HepG2 (cell line): ENCODE measurements around the gene FAM32A. TPM values are rescaled to one million over a fixed set of nuclear protein-coding genes. Genes with fewer than 3 reads are reported as not detected.
A peak's percentile ranks its signal among the peaks of the same experiment; 100 is the strongest.

Experiments used
- DZIP1 ChIP-seq: sonication (generic); formaldehyde crosslinking; IDR thresholded peaks from 2 replicates; pipeline ENCODE4 v1.5.0; 2020; ENCODE audit warnings: mild to moderate bottlenecking, missing genetic modification reagents
- ETV5 ChIP-seq: IDR thresholded peaks from 2 replicates; pipeline ENCODE4 v1.6.1; 2018; ENCODE audit warnings: missing biosample characterization, missing genetic modification reagents, inconsistent platforms, borderline replicate concordance
- FOXA3 ChIP-seq: IDR thresholded peaks from 2 replicates; pipeline ENCODE4 v1.6.1; 2016; ENCODE audit warnings: missing genetic modification reagents, missing compliant biosample characterization
- HNF4G ChIP-seq, 2 experiments: sonication (generic) in 1 of 2; formaldehyde crosslinking in 1 of 2; IDR thresholded peaks; 2 replicates each; pipeline versions ENCODE4 v1.4.0 to v1.6.1; 2011 to 2020; ENCODE audit warnings: borderline replicate concordance in 2 of 2, low read depth in 2 of 2, mild to moderate bottlenecking in 2 of 2, low read length in 1 of 2, missing genetic modification reagents in 1 of 2, moderate library complexity in 1 of 2
- IRX3 ChIP-seq: sonication (generic); formaldehyde crosslinking; IDR thresholded peaks from 2 replicates; pipeline ENCODE4 v1.8.1; 2023; ENCODE audit warnings: mild to moderate bottlenecking, low read depth, missing genetic modification reagents, borderline replicate concordance
- KLF6 ChIP-seq: IDR thresholded peaks from 2 replicates; pipeline ENCODE4 v1.8.0; 2016; ENCODE audit warnings: missing biosample characterization, missing genetic modification reagents
- MAFF ChIP-seq: IDR thresholded peaks from 2 replicates; pipeline ENCODE4 v1.6.1; 2011; ENCODE audit warnings: low read depth, low read length, improper control_type of control experiment
- MAX ChIP-seq: IDR thresholded peaks from 2 replicates; pipeline ENCODE4 v1.6.1; 2012; ENCODE audit warnings: inconsistent platforms
- MEF2D ChIP-seq: sonication (generic); formaldehyde crosslinking; IDR thresholded peaks from 2 replicates; pipeline ENCODE4 v1.5.1; 2020; ENCODE audit warnings: mild to moderate bottlenecking, missing genetic modification reagents
- MTA3 ChIP-seq: sonication (generic); formaldehyde crosslinking; IDR thresholded peaks from 2 replicates; pipeline ENCODE4 v1.4.0; 2020; ENCODE audit warnings: missing genetic modification reagents
- NFE2L1 ChIP-seq: sonication (generic); formaldehyde crosslinking; IDR thresholded peaks from 2 replicates; pipeline ENCODE4 v1.4.0; 2020; ENCODE audit warnings: missing genetic modification reagents, mild to moderate bottlenecking, borderline replicate concordance
- ZNF124 ChIP-seq: sonication (generic); formaldehyde crosslinking; IDR thresholded peaks from 2 replicates; pipeline ENCODE4 v1.4.0; 2020; ENCODE audit warnings: missing genetic modification reagents
- ZNF547 ChIP-seq: sonication (generic); formaldehyde crosslinking; IDR thresholded peaks from 2 replicates; pipeline ENCODE4 v1.5.1; 2020; ENCODE audit warnings: mild to moderate bottlenecking, missing genetic modification reagents
- ZNF639 ChIP-seq: conservative IDR thresholded peaks from 2 replicates; pipeline ENCODE4 v1.6.1; 2018; ENCODE audit warnings: missing genetic modification reagents
- ZNF660 ChIP-seq: sonication (generic); formaldehyde crosslinking; IDR thresholded peaks from 2 replicates; pipeline ENCODE4 v1.5.1; 2020; ENCODE audit warnings: mild to moderate bottlenecking, low read depth, missing genetic modification reagents, borderline replicate concordance
- ZSCAN30 ChIP-seq: sonication (generic); formaldehyde crosslinking; IDR thresholded peaks from 2 replicates; pipeline ENCODE4 v1.5.0; 2020; ENCODE audit warnings: mild to moderate bottlenecking, missing genetic modification reagents
- polyA plus RNA-seq, 8 experiments: library from polyadenylated mRNA; depleted of rRNA in 3 of 8; stranded (reverse) in 7 of 8; unstranded in 1 of 8; fragments of >200 nt; fragmentation: Illumina TruSeq in 4 of 8; extraction: Trizol in 4 of 8; gene quantifications; 2 replicates each; pipeline versions ENCODE4 v1.2.1 to v1.2.3, GENCODE V29; 2011 to 2016; ENCODE audit warnings: low read depth in 4 of 8, missing spikeins in 1 of 8, mixed read lengths in 1 of 8; ENCODE audit not compliant: insufficient read depth in 1 of 8
- total RNA-seq, 5 experiments: library from RNA; depleted of rRNA; stranded (reverse); fragments of >200 nt; fragmentation: Illumina TruSeq; extraction: Trizol; gene quantifications; 2 replicates each; pipeline ENCODE4 v1.2.3, GENCODE V29; 2016; ENCODE audit warnings: low read depth in 1 of 5
- TF ChIP-seq, protein P1 (sequence below): sonication (generic); formaldehyde crosslinking; IDR thresholded peaks from 2 replicates; pipeline ENCODE4 v1.4.0; 2020; ENCODE audit warnings: missing genetic modification reagents, borderline replicate concordance
- TF ChIP-seq, protein P2 (sequence below): sonication (generic); formaldehyde crosslinking; IDR thresholded peaks from 2 replicates; pipeline ENCODE4 v1.4.0; 2020; ENCODE audit warnings: missing genetic modification reagents
- TF ChIP-seq, protein P3 (sequence below): IDR thresholded peaks from 2 replicates; pipeline ENCODE4 v1.6.1; 2018; ENCODE audit warnings: missing genetic modification reagents

FAM32A gene
- total and polyA plus RNA-seq, 2 of the 13 experiments (the other 11 are each of a cell fraction or from before 2014, with no cell fraction given), result 85.8 to 86.2 TPM

DNA sequence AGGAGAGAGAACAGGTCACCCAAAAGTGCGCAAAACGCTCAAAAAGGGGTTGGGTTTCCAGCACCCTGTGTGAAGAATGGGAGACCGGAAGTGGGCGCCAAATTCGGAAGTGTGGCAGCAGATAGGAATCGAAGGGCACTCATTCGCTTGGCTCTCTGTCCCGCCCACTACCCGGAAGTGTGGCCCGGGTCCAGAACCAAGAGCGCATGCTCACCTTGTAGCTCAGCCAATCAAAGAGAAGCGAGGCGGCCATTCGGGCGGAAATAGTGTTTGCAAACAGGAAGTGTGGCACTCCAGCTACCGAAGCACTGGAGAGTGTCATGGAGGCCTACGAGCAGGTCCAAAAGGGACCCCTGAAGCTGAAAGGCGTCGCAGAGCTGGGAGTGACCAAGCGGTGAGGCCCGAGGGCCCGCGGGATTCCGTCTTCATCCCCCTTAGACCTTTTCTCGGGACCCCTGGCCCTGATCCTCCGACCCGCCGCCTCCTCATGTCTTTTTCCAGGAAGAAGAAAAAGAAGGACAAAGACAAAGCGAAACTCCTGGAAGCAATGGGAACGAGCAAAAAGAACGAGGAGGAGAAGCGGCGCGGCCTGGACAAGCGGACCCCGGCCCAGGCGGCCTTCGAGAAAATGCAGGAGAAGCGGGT, at the start of gene FAM32A (continued):
- peak; percentile 62; the same call in 1 of the 2 replicates for TF ChIP-seq MAX
- 0 out of 2 replicates have a peak, but pooled peaks have one; percentile 41 for TF ChIP-seq MEF2D (CRISPR knock-in tag)
- TF ChIP-seq, protein P1, sequence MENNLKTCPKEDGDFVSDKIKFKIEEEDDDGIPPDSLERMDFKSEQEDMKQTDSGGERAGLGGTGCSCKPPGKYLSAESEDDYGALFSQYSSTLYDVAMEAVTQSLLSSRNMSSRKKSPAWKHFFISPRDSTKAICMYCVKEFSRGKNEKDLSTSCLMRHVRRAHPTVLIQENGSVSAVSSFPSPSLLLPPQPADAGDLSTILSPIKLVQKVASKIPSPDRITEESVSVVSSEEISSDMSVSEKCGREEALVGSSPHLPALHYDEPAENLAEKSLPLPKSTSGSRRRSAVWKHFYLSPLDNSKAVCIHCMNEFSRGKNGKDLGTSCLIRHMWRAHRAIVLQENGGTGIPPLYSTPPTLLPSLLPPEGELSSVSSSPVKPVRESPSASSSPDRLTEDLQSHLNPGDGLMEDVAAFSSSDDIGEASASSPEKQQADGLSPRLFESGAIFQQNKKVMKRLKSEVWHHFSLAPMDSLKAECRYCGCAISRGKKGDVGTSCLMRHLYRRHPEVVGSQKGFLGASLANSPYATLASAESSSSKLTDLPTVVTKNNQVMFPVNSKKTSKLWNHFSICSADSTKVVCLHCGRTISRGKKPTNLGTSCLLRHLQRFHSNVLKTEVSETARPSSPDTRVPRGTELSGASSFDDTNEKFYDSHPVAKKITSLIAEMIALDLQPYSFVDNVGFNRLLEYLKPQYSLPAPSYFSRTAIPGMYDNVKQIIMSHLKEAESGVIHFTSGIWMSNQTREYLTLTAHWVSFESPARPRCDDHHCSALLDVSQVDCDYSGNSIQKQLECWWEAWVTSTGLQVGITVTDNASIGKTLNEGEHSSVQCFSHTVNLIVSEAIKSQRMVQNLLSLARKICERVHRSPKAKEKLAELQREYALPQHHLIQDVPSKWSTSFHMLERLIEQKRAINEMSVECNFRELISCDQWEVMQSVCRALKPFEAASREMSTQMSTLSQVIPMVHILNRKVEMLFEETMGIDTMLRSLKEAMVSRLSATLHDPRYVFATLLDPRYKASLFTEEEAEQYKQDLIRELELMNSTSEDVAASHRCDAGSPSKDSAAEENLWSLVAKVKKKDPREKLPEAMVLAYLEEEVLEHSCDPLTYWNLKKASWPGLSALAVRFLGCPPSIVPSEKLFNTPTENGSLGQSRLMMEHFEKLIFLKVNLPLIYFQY (CRISPR knock-in tag), result no peak
- no peak for TF ChIP-seq HNF4G (IDR thresholded peaks at IDR 0.05; ENCODE audit: borderline replicate concordance, low read depth, low read length)
- no peak for TF ChIP-seq HNF4G (CRISPR knock-in tag; IDR thresholded peaks at IDR 0.05; ENCODE audit: borderline replicate concordance, low read depth)
- TF ChIP-seq ZNF124, result no peak
- peak; percentile 62; the same call in 1 of the 2 replicates for TF ChIP-seq ETV5 (CRISPR knock-in tag)
- TF ChIP-seq, protein P2, sequence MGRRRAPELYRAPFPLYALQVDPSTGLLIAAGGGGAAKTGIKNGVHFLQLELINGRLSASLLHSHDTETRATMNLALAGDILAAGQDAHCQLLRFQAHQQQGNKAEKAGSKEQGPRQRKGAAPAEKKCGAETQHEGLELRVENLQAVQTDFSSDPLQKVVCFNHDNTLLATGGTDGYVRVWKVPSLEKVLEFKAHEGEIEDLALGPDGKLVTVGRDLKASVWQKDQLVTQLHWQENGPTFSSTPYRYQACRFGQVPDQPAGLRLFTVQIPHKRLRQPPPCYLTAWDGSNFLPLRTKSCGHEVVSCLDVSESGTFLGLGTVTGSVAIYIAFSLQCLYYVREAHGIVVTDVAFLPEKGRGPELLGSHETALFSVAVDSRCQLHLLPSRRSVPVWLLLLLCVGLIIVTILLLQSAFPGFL (CRISPR knock-in tag), result no peak
- no peak for TF ChIP-seq IRX3 (CRISPR knock-in tag)
- TF ChIP-seq, protein P3, sequence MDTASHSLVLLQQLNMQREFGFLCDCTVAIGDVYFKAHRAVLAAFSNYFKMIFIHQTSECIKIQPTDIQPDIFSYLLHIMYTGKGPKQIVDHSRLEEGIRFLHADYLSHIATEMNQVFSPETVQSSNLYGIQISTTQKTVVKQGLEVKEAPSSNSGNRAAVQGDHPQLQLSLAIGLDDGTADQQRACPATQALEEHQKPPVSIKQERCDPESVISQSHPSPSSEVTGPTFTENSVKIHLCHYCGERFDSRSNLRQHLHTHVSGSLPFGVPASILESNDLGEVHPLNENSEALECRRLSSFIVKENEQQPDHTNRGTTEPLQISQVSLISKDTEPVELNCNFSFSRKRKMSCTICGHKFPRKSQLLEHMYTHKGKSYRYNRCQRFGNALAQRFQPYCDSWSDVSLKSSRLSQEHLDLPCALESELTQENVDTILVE (CRISPR knock-in tag), result no peak
- TF ChIP-seq ZNF547, result no peak
- TF ChIP-seq KLF6 (CRISPR knock-in tag), result no peak
- no peak for TF ChIP-seq NFE2L1 (CRISPR knock-in tag)
- TF ChIP-seq MTA3 (CRISPR knock-in tag), result no peak
- no peak for TF ChIP-seq ZSCAN30
- no peak for TF ChIP-seq FOXA3
- TF ChIP-seq MAFF, result no peak
- no peak for TF ChIP-seq ZNF639 (CRISPR knock-in tag)
- no peak for TF ChIP-seq DZIP1 (CRISPR knock-in tag)
- TF ChIP-seq ZNF660 (CRISPR knock-in tag), result no peak
